Measurements from ENCODE around the gene ZBTB7B. TPM values are rescaled to one million over a fixed set of nuclear protein-coding genes. Genes with fewer than 3 reads are reported as not detected.

Gene ZBTB7B
- total and polyA plus RNA-seq, 2 donors (not counting 1 experiment from before 2014, with no cell fraction given): 55.7 to 67.3 TPM

- TF ChIP-seq CTCF (IDR thresholded peaks at IDR 0.05) (no peak), EZH2 (IDR thresholded peaks at IDR 0.05; ENCODE audit: borderline replicate concordance, insufficient read depth, low read depth, low read length, poor library complexity, severe bottlenecking) (no peak)
- Histone ChIP-seq H3K79me2 (ENCODE audit: control insufficient read depth, insufficient read depth, low read length) (peaks cover 40% of the 10 kb centered on the region), H3K27me3 (replicated peaks in 1 of 4; ENCODE audit: control extremely low read depth in 1 of 4, control insufficient read depth in 3 of 4, insufficient read depth in 4 of 4, low read length in 3 of 4) (no peaks in the 10 kb centered on the region), H2AFZ (ENCODE audit: insufficient read depth, low read depth, low read length, poor library complexity, severe bottlenecking) (no peak overlapping the region), H3K4me1 (ENCODE audit: control insufficient read depth in 2 of 2, insufficient read depth in 2 of 2, low read length in 2 of 2) (peaks cover 93 to 100% of the 10 kb centered on the region in 2 donors), H3K9ac (ENCODE audit: low read length) (no peak overlapping the region), H3K27ac (ENCODE audit: low read length in 2 of 2) (peak overlapping the region in 1 of 2 donors; percentile 48), H3K9me3 (ENCODE audit: control extremely low read depth in 1 of 3, control insufficient read depth in 2 of 3, insufficient read depth in 1 of 3, low read length in 2 of 3) (no peaks in the 10 kb centered on the region), H4K20me1 (ENCODE audit: control insufficient read depth, insufficient read depth, low read length, poor library complexity, severe bottlenecking) (peaks cover 35% of the 10 kb centered on the region), H3K4me3 (ENCODE audit: control extremely low read depth in 1 of 5, extremely low read depth in 1 of 5, insufficient read depth in 1 of 5, low read depth in 2 of 5, low read length in 4 of 5) (no peak overlapping the region), H3K36me3 (replicated peaks in 1 of 2; ENCODE audit: control extremely low read depth in 1 of 2, control insufficient read depth in 1 of 2, extremely low read depth in 1 of 2, insufficient read depth in 2 of 2, low read length in 1 of 2) (peaks cover 0 to 25% of the 10 kb centered on the region in 2 experiments), H3K4me2 (replicated peaks; ENCODE audit: low read depth, low read length, poor library complexity, severe bottlenecking) (peak overlapping the region; percentile 61)
- peaks cover 78% of the 10 kb centered on the region for H3K4me1 Mint-ChIP-seq
- H3K27me3 Mint-ChIP-seq: no peaks in the 10 kb centered on the region
- 20% methylated on average over 2 of the region's 11 CpGs for WGBS (ENCODE audit: insufficient coverage)
- H3K4me3 Mint-ChIP-seq: peak overlapping the region; percentile 10
- DNase-seq (no peak), ATAC-seq (ENCODE audit: low read depth) (no peak)
- H3K27ac Mint-ChIP-seq: peak overlapping the region; percentile 82
- no peaks in the 10 kb centered on the region for H3K9me3 Mint-ChIP-seq (ENCODE audit: insufficient read depth)
- ChIA-PET CTCF (interaction anchor here (0.9 to 17.4 kb wide), 3 partner anchors 9 to 11 kb away, joined by 3 to 295 read pairs (median 3); partner anchors contain the start of genes LENEP and ZBTB7B), POLR2A (interaction anchor here (0.6 to 1.0 kb wide), 4 partner anchors 10 to 56 kb away, joined by 3 to 4 read pairs (median 4); partner anchors contain the start of gene CKS1B)
- intact Hi-C loops (cut with micrococcal nuclease): no loop called here
Observed at GRCh38 chr1:155010211-155010918, 7.8 kb downstream of the ZBTB7B start.

GRCh38 chr1:155011004-155011416, 8.4 kb downstream of the ZBTB7B start:
- Histone ChIP-seq H4K20me1 (ENCODE audit: control insufficient read depth, insufficient read depth, low read length, poor library complexity, severe bottlenecking) (peaks cover 35% of the 10 kb centered on the region), H3K9ac (ENCODE audit: low read length) (no peak overlapping the region), H3K79me2 (ENCODE audit: control insufficient read depth, insufficient read depth, low read length) (peaks cover 35% of the 10 kb centered on the region), H3K9me3 (ENCODE audit: control extremely low read depth in 1 of 3, control insufficient read depth in 2 of 3, insufficient read depth in 1 of 3, low read length in 2 of 3) (no peaks in the 10 kb centered on the region), H3K36me3 (replicated peaks in 1 of 2; ENCODE audit: control extremely low read depth in 1 of 2, control insufficient read depth in 1 of 2, extremely low read depth in 1 of 2, insufficient read depth in 2 of 2, low read length in 1 of 2) (peaks cover 0 to 29% of the 10 kb centered on the region in 2 experiments), H3K27ac (ENCODE audit: low read length in 2 of 2) (peak overlapping the region in 1 of 2 donors; percentile 48), H3K4me2 (replicated peaks; ENCODE audit: low read depth, low read length, poor library complexity, severe bottlenecking) (peak overlapping the region; percentile 61), H3K4me3 (ENCODE audit: control extremely low read depth in 1 of 5, extremely low read depth in 1 of 5, insufficient read depth in 1 of 5, low read depth in 2 of 5, low read length in 4 of 5) (no peak overlapping the region), H3K4me1 (ENCODE audit: control insufficient read depth in 2 of 2, insufficient read depth in 2 of 2, low read length in 2 of 2) (peaks cover 92 to 100% of the 10 kb centered on the region in 2 donors), H2AFZ (ENCODE audit: insufficient read depth, low read depth, low read length, poor library complexity, severe bottlenecking) (no peak overlapping the region), H3K27me3 (replicated peaks in 1 of 4; ENCODE audit: control extremely low read depth in 1 of 4, control insufficient read depth in 3 of 4, insufficient read depth in 4 of 4, low read length in 3 of 4) (no peaks in the 10 kb centered on the region)
- ChIA-PET POLR2A (interaction anchor here (1.0 kb wide), 1 partner anchor 9 kb away, joined by 4 read pairs; no protein-coding TSS in a partner anchor), CTCF (interaction anchor here (0.9 to 17.4 kb wide), 4 partner anchors 8 to 33 kb away, joined by 3 to 295 read pairs (median 4); partner anchors contain the start of genes LENEP and ZBTB7B)
- TF ChIP-seq EZH2 (IDR thresholded peaks at IDR 0.05; ENCODE audit: borderline replicate concordance, insufficient read depth, low read depth, low read length, poor library complexity, severe bottlenecking) (no peak), CTCF (IDR thresholded peaks at IDR 0.05) (no peak)
- peaks cover 78% of the 10 kb centered on the region for H3K4me1 Mint-ChIP-seq
- H3K9me3 Mint-ChIP-seq (ENCODE audit: insufficient read depth): no peaks in the 10 kb centered on the region
- intact Hi-C loops (cut with micrococcal nuclease): no loop called here
- peak overlapping the region; percentile 75 for H3K27ac Mint-ChIP-seq
- ATAC-seq (ENCODE audit: low read depth): no peak
- no peaks in the 10 kb centered on the region for H3K27me3 Mint-ChIP-seq
- H3K4me3 Mint-ChIP-seq: no peak overlapping the region
- no CpG with 5 or more reads among the region's 5 CpGs for WGBS (ENCODE audit: insufficient coverage)
- DNase-seq: no peak
